K562 (cell line): ENCODE measurements around the gene PLAC9. TPM values are rescaled to one million over a fixed set of nuclear protein-coding genes. Genes with fewer than 3 reads are reported as not detected.

Source experiments
- EGR1 ChIP-seq: fragments of 450-650 bp; conservative IDR thresholded peaks from 2 replicates; pipeline ENCODE4 v1.6.1; 2017; ENCODE audit warnings: mild to moderate bottlenecking
- ETV6 ChIP-seq, 3 experiments: fragments of 150-350 bp in 1 of 3; sonication (generic) in 1 of 3; formaldehyde crosslinking in 1 of 3; IDR thresholded peaks; 2 replicates each; pipeline versions ENCODE4 v1.6.1 to v1.8.0; 2014 to 2022; ENCODE audit warnings: borderline replicate concordance in 2 of 3, low read depth in 2 of 3, antibody characterized with exemption in 1 of 3, low read length in 1 of 3, mild to moderate bottlenecking in 1 of 3, missing genetic modification reagents in 1 of 3
- GTF2F1 ChIP-seq: IDR thresholded peaks from 2 replicates; pipeline ENCODE4 v1.6.1; 2011; ENCODE audit warnings: low read depth, low read length, improper control_type of control experiment
- HDAC2 ChIP-seq: fragments of 450-650 bp; IDR thresholded peaks from 2 replicates; pipeline ENCODE4 v1.6.1; 2016; ENCODE audit warnings: mild to moderate bottlenecking
- HIVEP1 ChIP-seq: fragments of 250-450 bp; sonication (Bioruptor Pico); IDR thresholded peaks from 2 replicates; pipeline ENCODE4 v1.4.0; 2020; ENCODE audit warnings: mild to moderate bottlenecking
- HMG20B ChIP-seq: fragments of 250-450 bp; sonication (Bioruptor Pico); IDR thresholded peaks from 2 replicates; pipeline ENCODE4 v1.5.0; 2021; ENCODE audit warnings: mild to moderate bottlenecking
- HNRNPLL ChIP-seq: fragments of 200-400 bp; formaldehyde crosslinking; IDR thresholded peaks from 2 replicates; pipeline ENCODE4 v1.6.1; 2017; ENCODE audit warnings: low read length, low read depth, mild to moderate bottlenecking; ENCODE audit not compliant: poor library complexity, severe bottlenecking
- ILF3 ChIP-seq: fragments of 450-650 bp; IDR thresholded peaks from 2 replicates; pipeline ENCODE4 v1.6.1; 2018; ENCODE audit warnings: antibody characterized with exemption, mild to moderate bottlenecking, moderate library complexity, borderline replicate concordance
- RUNX1 ChIP-seq: sonication (generic); IDR thresholded peaks from 2 replicates; pipeline ENCODE4 v1.6.1; 2016; ENCODE audit warnings: antibody characterized with exemption, low read depth
- SRSF7 ChIP-seq: fragments of 200-400 bp; formaldehyde crosslinking; optimal IDR thresholded peaks from 2 replicates; pipeline ENCODE3; 2017; ENCODE audit warnings: mild to moderate bottlenecking, low read depth, low read length
- ZNF133 ChIP-seq: fragments of 250-450 bp; sonication (Bioruptor Pico); IDR thresholded peaks from 2 replicates; pipeline ENCODE4 v1.4.0; 2020; ENCODE audit warnings: mild to moderate bottlenecking
- ZNF143 ChIP-seq: sonication (generic); formaldehyde crosslinking; IDR thresholded peaks from 2 replicates; pipeline ENCODE4 v1.9.0; 2022; ENCODE audit warnings: mild to moderate bottlenecking, missing genetic modification reagents
- ZNF212 ChIP-seq: fragments of 450-650 bp; formaldehyde crosslinking; IDR thresholded peaks from 2 replicates; pipeline ENCODE4 v1.4.0; 2020; ENCODE audit warnings: mild to moderate bottlenecking
- ZNF23 ChIP-seq: fragments of 250-450 bp; sonication (Bioruptor Pico); IDR thresholded peaks from 2 replicates; pipeline ENCODE4 v1.4.0; 2020; ENCODE audit warnings: mild to moderate bottlenecking
- ZNF431 ChIP-seq: sonication (generic); formaldehyde crosslinking; IDR thresholded peaks from 2 replicates; pipeline ENCODE4 v1.8.0; 2022; ENCODE audit warnings: mild to moderate bottlenecking, missing genetic modification reagents
- ZNF76 ChIP-seq: fragments of 250-450 bp; sonication (Bioruptor Pico); IDR thresholded peaks from 2 replicates; pipeline ENCODE4 v1.4.0; 2020; ENCODE audit warnings: mild to moderate bottlenecking, moderate library complexity, borderline replicate concordance
- polyA plus RNA-seq, 8 experiments: library from polyadenylated mRNA; depleted of rRNA in 4 of 8; stranded (reverse) in 5 of 8; unstranded in 3 of 8; fragments of >200 nt; fragmentation: Nextera tagmentation in 2 of 8; fragmentation: Illumina TruSeq in 1 of 8; extraction: Ambion mirVana in 2 of 8; extraction: Trizol in 1 of 8; gene quantifications; 2 replicates each; pipeline versions ENCODE4 v1.2.1 to v1.2.3, GENCODE V29; 2011 to 2014; ENCODE audit warnings: inconsistent platforms in 1 of 8, missing spikeins in 1 of 8
- total RNA-seq, 7 experiments: library from RNA; depleted of rRNA in 6 of 7; stranded (reverse); fragments of >200 nt in 6 of 7; fragmentation: Illumina TruSeq in 2 of 7; extraction: Trizol in 2 of 7; gene quantifications; 2 replicates each; pipeline versions ENCODE4 v1.2.1 to v1.2.3, GENCODE V29; 2011 to 2021; ENCODE audit warnings: low replicate concordance in 1 of 7
- TF ChIP-seq, protein P1 (sequence below): fragments of 200-400 bp; formaldehyde crosslinking; IDR thresholded peaks from 2 replicates; pipeline ENCODE4 v1.6.1; 2017; ENCODE audit warnings: mild to moderate bottlenecking, low read depth, low read length, moderate library complexity
- TF ChIP-seq, protein P2 (sequence below): fragments of 250-450 bp; sonication (Bioruptor Pico); IDR thresholded peaks from 2 replicates; pipeline ENCODE4 v1.5.0; 2021
- TF ChIP-seq, protein P3 (sequence below): fragments of 450-650 bp; formaldehyde crosslinking; IDR thresholded peaks from 2 replicates; pipeline ENCODE4 v1.4.0; 2020; ENCODE audit warnings: mild to moderate bottlenecking, mixed read lengths

PLAC9 gene
- total and polyA plus RNA-seq, 9 of the 15 experiments (the other 6 are each of a cell fraction or from before 2014, with no cell fraction given), result not detected

DNA sequence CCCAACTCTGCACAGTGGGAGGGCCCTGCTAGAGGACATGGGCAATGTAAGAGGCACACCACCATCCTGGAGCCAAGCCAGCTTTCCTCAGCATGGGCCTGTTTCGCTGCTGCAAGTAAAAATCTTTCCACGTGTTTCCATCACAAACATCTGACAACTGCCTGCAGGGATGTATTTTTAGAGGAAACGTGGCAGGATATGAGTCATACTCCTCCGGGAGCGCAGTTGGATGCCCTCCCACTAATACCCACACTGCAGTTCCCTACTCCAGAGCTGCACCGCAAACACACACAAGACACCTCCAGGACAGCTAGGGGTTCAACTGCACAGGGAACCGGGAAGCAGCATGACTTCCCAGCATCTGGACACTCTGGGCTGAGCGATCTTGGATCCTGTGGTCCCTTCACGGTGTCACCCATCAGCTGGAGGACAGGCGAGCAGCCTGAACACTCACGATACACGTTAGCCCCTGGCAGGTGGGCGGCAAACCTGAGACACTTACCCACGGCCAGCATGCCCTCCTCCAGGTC is 26.1 kb downstream of the PLAC9 start (continued):
- TF ChIP-seq SRSF7 (no peak), HIVEP1 (CRISPR knock-in tag) (no peak), HMG20B (CRISPR knock-in tag) (0 out of 2 replicates have a peak, but pooled peaks have one; percentile 24), HDAC2 (peak; percentile 67), ETV6 (IDR thresholded peaks at IDR 0.05; ENCODE audit: borderline replicate concordance in 1 of 2, low read depth in 2 of 2, low read length in 1 of 2) (no peak), ETV6 (CRISPR knock-in tag; IDR thresholded peaks at IDR 0.05; ENCODE audit: borderline replicate concordance) (no peak), ILF3 (no peak), ZNF133 (CRISPR knock-in tag) (no peak), ZNF431 (CRISPR knock-in tag) (no peak), GTF2F1 (no peak), RUNX1 (no peak), ZNF23 (CRISPR knock-in tag) (no peak), HNRNPLL (no peak), ZNF76 (CRISPR knock-in tag) (no peak), EGR1 (peak; percentile 56; the same call in 1 of the 2 replicates), ZNF143 (CRISPR knock-in tag) (0 out of 2 replicates have a peak, but pooled peaks have one; percentile 14), ZNF212 (CRISPR knock-in tag) (no peak)
- TF ChIP-seq, protein P1, sequence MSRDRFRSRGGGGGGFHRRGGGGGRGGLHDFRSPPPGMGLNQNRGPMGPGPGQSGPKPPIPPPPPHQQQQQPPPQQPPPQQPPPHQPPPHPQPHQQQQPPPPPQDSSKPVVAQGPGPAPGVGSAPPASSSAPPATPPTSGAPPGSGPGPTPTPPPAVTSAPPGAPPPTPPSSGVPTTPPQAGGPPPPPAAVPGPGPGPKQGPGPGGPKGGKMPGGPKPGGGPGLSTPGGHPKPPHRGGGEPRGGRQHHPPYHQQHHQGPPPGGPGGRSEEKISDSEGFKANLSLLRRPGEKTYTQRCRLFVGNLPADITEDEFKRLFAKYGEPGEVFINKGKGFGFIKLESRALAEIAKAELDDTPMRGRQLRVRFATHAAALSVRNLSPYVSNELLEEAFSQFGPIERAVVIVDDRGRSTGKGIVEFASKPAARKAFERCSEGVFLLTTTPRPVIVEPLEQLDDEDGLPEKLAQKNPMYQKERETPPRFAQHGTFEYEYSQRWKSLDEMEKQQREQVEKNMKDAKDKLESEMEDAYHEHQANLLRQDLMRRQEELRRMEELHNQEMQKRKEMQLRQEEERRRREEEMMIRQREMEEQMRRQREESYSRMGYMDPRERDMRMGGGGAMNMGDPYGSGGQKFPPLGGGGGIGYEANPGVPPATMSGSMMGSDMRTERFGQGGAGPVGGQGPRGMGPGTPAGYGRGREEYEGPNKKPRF, result no peak
- TF ChIP-seq, protein P2, sequence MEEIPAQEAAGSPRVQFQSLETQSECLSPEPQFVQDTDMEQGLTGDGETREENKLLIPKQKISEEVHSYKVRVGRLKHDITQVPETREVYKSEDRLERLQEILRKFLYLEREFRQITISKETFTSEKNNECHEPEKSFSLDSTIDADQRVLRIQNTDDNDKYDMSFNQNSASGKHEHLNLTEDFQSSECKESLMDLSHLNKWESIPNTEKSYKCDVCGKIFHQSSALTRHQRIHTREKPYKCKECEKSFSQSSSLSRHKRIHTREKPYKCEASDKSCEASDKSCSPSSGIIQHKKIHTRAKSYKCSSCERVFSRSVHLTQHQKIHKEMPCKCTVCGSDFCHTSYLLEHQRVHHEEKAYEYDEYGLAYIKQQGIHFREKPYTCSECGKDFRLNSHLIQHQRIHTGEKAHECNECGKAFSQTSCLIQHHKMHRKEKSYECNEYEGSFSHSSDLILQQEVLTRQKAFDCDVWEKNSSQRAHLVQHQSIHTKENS (CRISPR knock-in tag), result no peak
- TF ChIP-seq, protein P3, sequence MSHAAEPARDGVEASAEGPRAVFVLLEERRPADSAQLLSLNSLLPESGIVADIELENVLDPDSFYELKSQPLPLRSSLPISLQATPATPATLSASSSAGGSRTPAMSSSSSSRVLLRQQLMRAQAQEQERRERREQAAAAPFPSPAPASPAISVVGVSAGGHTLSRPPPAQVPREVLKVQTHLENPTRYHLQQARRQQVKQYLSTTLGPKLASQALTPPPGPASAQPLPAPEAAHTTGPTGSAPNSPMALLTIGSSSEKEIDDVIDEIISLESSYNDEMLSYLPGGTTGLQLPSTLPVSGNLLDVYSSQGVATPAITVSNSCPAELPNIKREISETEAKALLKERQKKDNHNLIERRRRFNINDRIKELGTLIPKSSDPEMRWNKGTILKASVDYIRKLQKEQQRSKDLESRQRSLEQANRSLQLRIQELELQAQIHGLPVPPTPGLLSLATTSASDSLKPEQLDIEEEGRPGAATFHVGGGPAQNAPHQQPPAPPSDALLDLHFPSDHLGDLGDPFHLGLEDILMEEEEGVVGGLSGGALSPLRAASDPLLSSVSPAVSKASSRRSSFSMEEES (CRISPR knock-in tag), result no peak
